Measurements from ENCODE around the gene POM121L2. TPM values are rescaled to one million over a fixed set of nuclear protein-coding genes. Genes with fewer than 3 reads are reported as not detected.
A peak's percentile ranks its signal among the peaks of the same experiment; 100 is the strongest.

Gene POM121L2
- total and polyA plus RNA-seq, 2 of the 13 experiments (the other 11 are each of a cell fraction or from before 2014, with no cell fraction given) = not detected

- TF ChIP-seq ZFP36 (IDR thresholded peaks at IDR 0.05; ENCODE audit: borderline replicate concordance, low read depth, low read length, partially characterized antibody) (peak; percentile 48), TFE3 (CRISPR knock-in tag; IDR thresholded peaks at IDR 0.05) (0 out of 2 replicates have a peak, but pooled peaks have one; percentile 22), ZBTB20 (CRISPR knock-in tag; IDR thresholded peaks at IDR 0.05; ENCODE audit: borderline replicate concordance, low read depth) (peak; percentile 71; the same call in 1 of the 2 replicates), CREBL2 (CRISPR knock-in tag; IDR thresholded peaks at IDR 0.05; ENCODE audit: borderline replicate concordance) (no peak), ISL2 (CRISPR knock-in tag; IDR thresholded peaks at IDR 0.05) (0 out of 2 replicates have a peak, but pooled peaks have one; percentile 27), ZFY (CRISPR knock-in tag; IDR thresholded peaks at IDR 0.05) (0 out of 2 replicates have a peak, but pooled peaks have one; percentile 21), MIXL1 (CRISPR knock-in tag; IDR thresholded peaks at IDR 0.05) (peak; percentile 53; the same call in 1 of the 2 replicates), GATAD1 (CRISPR knock-in tag; IDR thresholded peaks at IDR 0.05) (peak; percentile 51; the same call in 1 of the 2 replicates), MAF1 (CRISPR knock-in tag; IDR thresholded peaks at IDR 0.05; ENCODE audit: borderline replicate concordance) (peak; percentile 94), ZNF543 (CRISPR knock-in tag; IDR thresholded peaks at IDR 0.05) (no peak), ZNF781 (CRISPR knock-in tag; IDR thresholded peaks at IDR 0.05; ENCODE audit: borderline replicate concordance, not compliant biosample characterization) (peak; percentile 69), ZNF317 (CRISPR knock-in tag; IDR thresholded peaks at IDR 0.05) (peak; percentile 37; the same call in 1 of the 2 replicates), THYN1 (CRISPR knock-in tag; IDR thresholded peaks at IDR 0.05; ENCODE audit: borderline replicate concordance, low read depth) (no peak), THAP11 (CRISPR knock-in tag; IDR thresholded peaks at IDR 0.05) (peak; percentile 49; the same call in 1 of the 2 replicates)
- TF ChIP-seq, protein P1, sequence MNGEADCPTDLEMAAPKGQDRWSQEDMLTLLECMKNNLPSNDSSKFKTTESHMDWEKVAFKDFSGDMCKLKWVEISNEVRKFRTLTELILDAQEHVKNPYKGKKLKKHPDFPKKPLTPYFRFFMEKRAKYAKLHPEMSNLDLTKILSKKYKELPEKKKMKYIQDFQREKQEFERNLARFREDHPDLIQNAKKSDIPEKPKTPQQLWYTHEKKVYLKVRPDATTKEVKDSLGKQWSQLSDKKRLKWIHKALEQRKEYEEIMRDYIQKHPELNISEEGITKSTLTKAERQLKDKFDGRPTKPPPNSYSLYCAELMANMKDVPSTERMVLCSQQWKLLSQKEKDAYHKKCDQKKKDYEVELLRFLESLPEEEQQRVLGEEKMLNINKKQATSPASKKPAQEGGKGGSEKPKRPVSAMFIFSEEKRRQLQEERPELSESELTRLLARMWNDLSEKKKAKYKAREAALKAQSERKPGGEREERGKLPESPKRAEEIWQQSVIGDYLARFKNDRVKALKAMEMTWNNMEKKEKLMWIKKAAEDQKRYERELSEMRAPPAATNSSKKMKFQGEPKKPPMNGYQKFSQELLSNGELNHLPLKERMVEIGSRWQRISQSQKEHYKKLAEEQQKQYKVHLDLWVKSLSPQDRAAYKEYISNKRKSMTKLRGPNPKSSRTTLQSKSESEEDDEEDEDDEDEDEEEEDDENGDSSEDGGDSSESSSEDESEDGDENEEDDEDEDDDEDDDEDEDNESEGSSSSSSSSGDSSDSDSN (CRISPR knock-in tag; IDR thresholded peaks at IDR 0.05) = no peak
- TF ChIP-seq, protein P2, sequence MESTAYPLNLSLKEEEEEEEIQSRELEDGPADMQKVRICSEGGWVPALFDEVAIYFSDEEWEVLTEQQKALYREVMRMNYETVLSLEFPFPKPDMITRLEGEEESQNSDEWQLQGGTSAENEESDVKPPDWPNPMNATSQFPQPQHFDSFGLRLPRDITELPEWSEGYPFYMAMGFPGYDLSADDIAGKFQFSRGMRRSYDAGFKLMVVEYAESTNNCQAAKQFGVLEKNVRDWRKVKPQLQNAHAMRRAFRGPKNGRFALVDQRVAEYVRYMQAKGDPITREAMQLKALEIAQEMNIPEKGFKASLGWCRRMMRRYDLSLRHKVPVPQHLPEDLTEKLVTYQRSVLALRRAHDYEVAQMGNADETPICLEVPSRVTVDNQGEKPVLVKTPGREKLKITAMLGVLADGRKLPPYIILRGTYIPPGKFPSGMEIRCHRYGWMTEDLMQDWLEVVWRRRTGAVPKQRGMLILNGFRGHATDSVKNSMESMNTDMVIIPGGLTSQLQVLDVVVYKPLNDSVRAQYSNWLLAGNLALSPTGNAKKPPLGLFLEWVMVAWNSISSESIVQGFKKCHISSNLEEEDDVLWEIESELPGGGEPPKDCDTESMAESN (CRISPR knock-in tag; conservative IDR thresholded peaks at IDR 0.05) = 0 out of 2 replicates have a peak, but pooled peaks have one; percentile 15
- TF ChIP-seq, protein P3, sequence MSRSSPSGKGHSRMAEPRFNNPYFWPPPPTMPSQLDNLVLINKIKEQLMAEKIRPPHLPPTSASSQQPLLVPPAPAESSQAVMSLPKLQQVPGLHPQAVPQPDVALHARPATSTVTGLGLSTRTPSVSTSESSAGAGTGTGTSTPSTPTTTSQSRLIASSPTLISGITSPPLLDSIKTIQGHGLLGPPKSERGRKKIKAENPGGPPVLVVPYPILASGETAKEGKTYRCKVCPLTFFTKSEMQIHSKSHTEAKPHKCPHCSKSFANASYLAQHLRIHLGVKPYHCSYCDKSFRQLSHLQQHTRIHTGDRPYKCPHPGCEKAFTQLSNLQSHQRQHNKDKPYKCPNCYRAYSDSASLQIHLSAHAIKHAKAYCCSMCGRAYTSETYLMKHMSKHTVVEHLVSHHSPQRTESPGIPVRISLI (CRISPR knock-in tag; IDR thresholded peaks at IDR 0.05; ENCODE audit: borderline replicate concordance) = peak; percentile 50
- TF ChIP-seq, protein P4, sequence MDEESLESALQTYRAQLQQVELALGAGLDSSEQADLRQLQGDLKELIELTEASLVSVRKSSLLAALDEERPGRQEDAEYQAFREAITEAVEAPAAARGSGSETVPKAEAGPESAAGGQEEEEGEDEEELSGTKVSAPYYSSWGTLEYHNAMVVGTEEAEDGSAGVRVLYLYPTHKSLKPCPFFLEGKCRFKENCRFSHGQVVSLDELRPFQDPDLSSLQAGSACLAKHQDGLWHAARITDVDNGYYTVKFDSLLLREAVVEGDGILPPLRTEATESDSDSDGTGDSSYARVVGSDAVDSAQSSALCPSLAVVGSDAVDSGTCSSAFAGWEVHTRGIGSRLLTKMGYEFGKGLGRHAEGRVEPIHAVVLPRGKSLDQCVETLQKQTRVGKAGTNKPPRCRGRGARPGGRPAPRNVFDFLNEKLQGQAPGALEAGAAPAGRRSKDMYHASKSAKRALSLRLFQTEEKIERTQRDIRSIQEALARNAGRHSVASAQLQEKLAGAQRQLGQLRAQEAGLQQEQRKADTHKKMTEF (CRISPR knock-in tag; IDR thresholded peaks at IDR 0.05) = peak; percentile 42; the same call in 1 of the 2 replicates
- TF ChIP-seq, protein P5, sequence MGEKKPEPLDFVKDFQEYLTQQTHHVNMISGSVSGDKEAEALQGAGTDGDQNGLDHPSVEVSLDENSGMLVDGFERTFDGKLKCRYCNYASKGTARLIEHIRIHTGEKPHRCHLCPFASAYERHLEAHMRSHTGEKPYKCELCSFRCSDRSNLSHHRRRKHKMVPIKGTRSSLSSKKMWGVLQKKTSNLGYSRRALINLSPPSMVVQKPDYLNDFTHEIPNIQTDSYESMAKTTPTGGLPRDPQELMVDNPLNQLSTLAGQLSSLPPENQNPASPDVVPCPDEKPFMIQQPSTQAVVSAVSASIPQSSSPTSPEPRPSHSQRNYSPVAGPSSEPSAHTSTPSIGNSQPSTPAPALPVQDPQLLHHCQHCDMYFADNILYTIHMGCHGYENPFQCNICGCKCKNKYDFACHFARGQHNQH (CRISPR knock-in tag; IDR thresholded peaks at IDR 0.05) = 0 out of 2 replicates have a peak, but pooled peaks have one; percentile 46
Measured at GRCh38 chr6:27280064-27280539, 32.0 kb downstream of the POM121L2 start (continued).

All from HepG2 (cell line).